GM12878 (cell line): Measurements from ENCODE around the gene CRYGN.

Experiments
- CTCF ChIP-seq, 3 experiments: IDR thresholded peaks in 2 of 3; conservative IDR thresholded peaks in 1 of 3; 2 replicates each; pipeline ENCODE4 v1.5.1; 2011; ENCODE audit warnings: low read depth in 3 of 3, low read length in 3 of 3, mild to moderate bottlenecking in 3 of 3, control low read depth in 2 of 3, moderate library complexity in 2 of 3, inconsistent platforms in 1 of 3, mixed read lengths in 1 of 3; ENCODE audit not compliant: control insufficient read depth in 2 of 3, insufficient read depth in 1 of 3; ENCODE audit errors: extremely low read depth in 1 of 3
- NR2C2 ChIP-seq: IDR thresholded peaks from 2 replicates; pipeline ENCODE4 v1.6.1; 2011; ENCODE audit warnings: borderline replicate concordance, low read depth; ENCODE audit not compliant: control insufficient read depth, insufficient read length
- SP1 ChIP-seq: IDR thresholded peaks from one replicate; pipeline ENCODE4 v1.6.1; 2011; ENCODE audit warnings: low read depth, low read length
- TF ChIP-seq, protein P1 (sequence below): IDR thresholded peaks from 2 replicates; pipeline ENCODE4 v1.6.1; 2011; ENCODE audit warnings: borderline replicate concordance, low read depth, mild to moderate bottlenecking, moderate library complexity, low read length; ENCODE audit not compliant: insufficient read depth, poor library complexity, severe bottlenecking
- TF ChIP-seq, protein P2 (sequence below): fragments of 450-650 bp; IDR thresholded peaks from 2 replicates; pipeline ENCODE4 v1.6.1; 2017; ENCODE audit warnings: antibody characterized with exemption, mild to moderate bottlenecking, moderate library complexity

DNA sequence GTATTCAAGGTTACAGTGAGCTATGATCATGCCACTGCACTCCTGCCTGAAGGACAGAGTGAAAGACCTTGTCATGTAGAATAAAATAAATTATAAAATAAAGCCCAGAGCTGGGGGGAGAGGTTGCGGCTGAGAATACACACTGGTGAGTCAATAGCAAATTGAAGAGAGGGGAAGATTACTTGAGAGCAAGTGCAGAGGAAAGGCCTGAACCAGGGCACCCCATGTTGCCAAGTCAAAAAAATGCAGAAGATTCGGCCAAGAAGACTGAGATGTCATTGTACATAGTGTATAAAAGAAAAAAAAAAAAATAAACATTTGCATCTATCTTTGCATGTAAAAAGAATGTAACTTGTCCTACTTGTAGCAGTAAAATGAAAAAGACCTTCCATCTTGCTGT is 47.3 kb upstream of the CRYGN start:
- no peak for TF ChIP-seq NR2C2
- TF ChIP-seq CTCF (IDR thresholded peaks at IDR 0.05 in 2 of 3, conservative IDR thresholded peaks at IDR 0.05 in 1 of 3; ENCODE audit: control insufficient read depth in 2 of 3, extremely low read depth in 1 of 3, insufficient read depth in 1 of 3, low read depth in 3 of 3, low read length in 3 of 3), result no peak
- TF ChIP-seq, protein P1, sequence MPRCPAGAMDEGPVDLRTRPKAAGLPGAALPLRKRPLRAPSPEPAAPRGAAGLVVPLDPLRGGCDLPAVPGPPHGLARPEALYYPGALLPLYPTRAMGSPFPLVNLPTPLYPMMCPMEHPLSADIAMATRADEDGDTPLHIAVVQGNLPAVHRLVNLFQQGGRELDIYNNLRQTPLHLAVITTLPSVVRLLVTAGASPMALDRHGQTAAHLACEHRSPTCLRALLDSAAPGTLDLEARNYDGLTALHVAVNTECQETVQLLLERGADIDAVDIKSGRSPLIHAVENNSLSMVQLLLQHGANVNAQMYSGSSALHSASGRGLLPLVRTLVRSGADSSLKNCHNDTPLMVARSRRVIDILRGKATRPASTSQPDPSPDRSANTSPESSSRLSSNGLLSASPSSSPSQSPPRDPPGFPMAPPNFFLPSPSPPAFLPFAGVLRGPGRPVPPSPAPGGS, result no peak
- TF ChIP-seq, protein P2, sequence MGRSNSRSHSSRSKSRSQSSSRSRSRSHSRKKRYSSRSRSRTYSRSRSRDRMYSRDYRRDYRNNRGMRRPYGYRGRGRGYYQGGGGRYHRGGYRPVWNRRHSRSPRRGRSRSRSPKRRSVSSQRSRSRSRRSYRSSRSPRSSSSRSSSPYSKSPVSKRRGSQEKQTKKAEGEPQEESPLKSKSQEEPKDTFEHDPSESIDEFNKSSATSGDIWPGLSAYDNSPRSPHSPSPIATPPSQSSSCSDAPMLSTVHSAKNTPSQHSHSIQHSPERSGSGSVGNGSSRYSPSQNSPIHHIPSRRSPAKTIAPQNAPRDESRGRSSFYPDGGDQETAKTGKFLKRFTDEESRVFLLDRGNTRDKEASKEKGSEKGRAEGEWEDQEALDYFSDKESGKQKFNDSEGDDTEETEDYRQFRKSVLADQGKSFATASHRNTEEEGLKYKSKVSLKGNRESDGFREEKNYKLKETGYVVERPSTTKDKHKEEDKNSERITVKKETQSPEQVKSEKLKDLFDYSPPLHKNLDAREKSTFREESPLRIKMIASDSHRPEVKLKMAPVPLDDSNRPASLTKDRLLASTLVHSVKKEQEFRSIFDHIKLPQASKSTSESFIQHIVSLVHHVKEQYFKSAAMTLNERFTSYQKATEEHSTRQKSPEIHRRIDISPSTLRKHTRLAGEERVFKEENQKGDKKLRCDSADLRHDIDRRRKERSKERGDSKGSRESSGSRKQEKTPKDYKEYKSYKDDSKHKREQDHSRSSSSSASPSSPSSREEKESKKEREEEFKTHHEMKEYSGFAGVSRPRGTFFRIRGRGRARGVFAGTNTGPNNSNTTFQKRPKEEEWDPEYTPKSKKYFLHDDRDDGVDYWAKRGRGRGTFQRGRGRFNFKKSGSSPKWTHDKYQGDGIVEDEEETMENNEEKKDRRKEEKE, result no peak
- TF ChIP-seq SP1, result no peak
